Measurements from ENCODE around the gene FAM193B.

FAM193B gene

GRCh38 chr5:177557796-177558195, 3.4 kb upstream of the FAM193B start:
- TF ChIP-seq CTCF (IDR thresholded peaks at IDR 0.05; ENCODE audit: insufficient read depth, low read length, poor library complexity, severe bottlenecking) = no peak
- no peak for DNase-seq (ENCODE audit: extremely low read depth, insufficient read length)
- Histone ChIP-seq H3K27me3 (replicated peaks; ENCODE audit: control insufficient read depth, insufficient read depth, low read length) (no peaks in the 10 kb centered on the region), H3K4me3 (replicated peaks; ENCODE audit: low read depth, low read length) (no peak overlapping the region), H3K36me3 (ENCODE audit: control insufficient read depth, insufficient read depth, low read length) (no peaks in the 10 kb centered on the region)

GRCh38 chr5:177557041-177557647, 2.8 kb upstream of the FAM193B start:
- H3K4me3 ChIP-seq (replicated peaks; ENCODE audit: low read depth, low read length) = no peak overlapping the region
- H3K36me3 ChIP-seq (ENCODE audit: control insufficient read depth, insufficient read depth, low read length) = no peaks in the 10 kb centered on the region
- no peaks in the 10 kb centered on the region for H3K27me3 ChIP-seq (replicated peaks; ENCODE audit: control insufficient read depth, insufficient read depth, low read length)
- DNase-seq (ENCODE audit: extremely low read depth, insufficient read length) = no peak
- TF ChIP-seq CTCF (IDR thresholded peaks at IDR 0.05; ENCODE audit: insufficient read depth, low read length, poor library complexity, severe bottlenecking) = no peak

GRCh38 chr5:177555665-177556064, 1.3 kb upstream of the FAM193B start:
- TF ChIP-seq CTCF (IDR thresholded peaks at IDR 0.05; ENCODE audit: insufficient read depth, low read length, poor library complexity, severe bottlenecking) = no peak
- DNase-seq (ENCODE audit: extremely low read depth, insufficient read length) = no peak
- H3K36me3 ChIP-seq (ENCODE audit: control insufficient read depth, insufficient read depth, low read length) = peaks cover 1% of the 10 kb centered on the region; the same call in 1 of the 2 replicates
- H3K27me3 ChIP-seq (replicated peaks; ENCODE audit: control insufficient read depth, insufficient read depth, low read length) = no peaks in the 10 kb centered on the region
- H3K4me3 ChIP-seq (replicated peaks; ENCODE audit: low read depth, low read length) = no peak overlapping the region

- TF ChIP-seq CTCF (IDR thresholded peaks at IDR 0.05; ENCODE audit: insufficient read depth, low read length, poor library complexity, severe bottlenecking) = no peak
- H3K4me3 ChIP-seq (replicated peaks; ENCODE audit: low read depth, low read length) = no peak overlapping the region
- H3K27me3 ChIP-seq (replicated peaks; ENCODE audit: control insufficient read depth, insufficient read depth, low read length) = no peaks in the 10 kb centered on the region
- no peak for DNase-seq (ENCODE audit: extremely low read depth, insufficient read length)
- peaks cover 4% of the 10 kb centered on the region; the same call in 1 of the 2 replicates for H3K36me3 ChIP-seq (ENCODE audit: control insufficient read depth, insufficient read depth, low read length)
Observed at GRCh38 chr5:177555228-177555627, 865 bp upstream of the FAM193B start.

GRCh38 chr5:177553671-177554429, 513 bp downstream of the FAM193B start:
- no peaks in the 10 kb centered on the region for H3K27me3 ChIP-seq (replicated peaks; ENCODE audit: control insufficient read depth, insufficient read depth, low read length)
- H3K4me3 ChIP-seq (replicated peaks; ENCODE audit: low read depth, low read length) = peak overlapping the region; percentile 75
- TF ChIP-seq CTCF (IDR thresholded peaks at IDR 0.05; ENCODE audit: insufficient read depth, low read length, poor library complexity, severe bottlenecking) = no peak
- peak; percentile 42 for DNase-seq (ENCODE audit: extremely low read depth, insufficient read length)
- peaks cover 4% of the 10 kb centered on the region; the same call in 1 of the 2 replicates for H3K36me3 ChIP-seq (ENCODE audit: control insufficient read depth, insufficient read depth, low read length)
